Ovary (tissue), 9 donors: Measurements from ENCODE around the gene RNU2-63P. TPM values are rescaled to one million over a fixed set of nuclear protein-coding genes. Genes with fewer than 3 reads are reported as not detected.

Source experiments
- DNase-seq, 5 donors: peaks; one replicate each; pipeline ENCODE4 v3.0.0-alpha.2; 2019 to 2020
- H3K27ac ChIP-seq, 2 donors: fragments of 200-600 bp; one replicate each; pipeline versions ENCODE4 v1.5.1 to v1.8.0; 2019 to 2022
- H3K27me3 ChIP-seq: fragments of 200-600 bp; one replicate; pipeline ENCODE4 v1.8.0; 2022
- H3K36me3 ChIP-seq: fragments of 200-600 bp; sonication (generic); one replicate; pipeline ENCODE4 v1.5.1; 2019
- H3K4me1 ChIP-seq: one replicate; pipeline ENCODE4 v1.8.1; 2013; ENCODE audit warnings: mild to moderate bottlenecking, moderate library complexity; ENCODE audit not compliant: insufficient read depth
- H3K4me3 ChIP-seq: fragments of 200-600 bp; sonication (generic); one replicate; pipeline ENCODE4 v1.5.1; 2017
- H3K9me3 ChIP-seq, 2 donors: fragments of 200-600 bp in 1 of 2; sonication (generic) in 1 of 2; one replicate each; pipeline versions ENCODE4 v1.5.1 to v1.8.1; 2013 to 2019; ENCODE audit warnings: mild to moderate bottlenecking in 1 of 2, moderate library complexity in 1 of 2
- EP300 ChIP-seq: sonication (generic); formaldehyde crosslinking; IDR thresholded peaks from one replicate; pipeline ENCODE4 v1.6.1; 2017; ENCODE audit warnings: antibody characterized with exemption
- POLR2A ChIP-seq: fragments of 450-650 bp; IDR thresholded peaks from one replicate; pipeline ENCODE4 v1.6.1; 2017; ENCODE audit warnings: antibody characterized with exemption, mild to moderate bottlenecking, moderate library complexity
- WGBS, 3 donors: extraction: QIAGEN DNeasy Blood & Tissue Kit in 1 of 3; methylation state at CpG; one replicate each; pipeline versions ENCODE4 v1.1.5 to v1.1.7; 2013 to 2017; 5-methylcytosine and 5-hydroxymethylcytosine counted together
- intact Hi-C, 4 donors: fragments of 100-400 bp; cut with DNase I; formaldehyde crosslinking; loops; one replicate each; pipeline versions ENCODE4 v1.11.0 to v1.15.1; 2022 to 2023
- polyA plus RNA-seq, 2 donors: library from polyadenylated mRNA; stranded (reverse); fragments of 200-250 nt in 1 of 2; fragments of 350-450 nt in 1 of 2; fragmentation: Illumina TruSeq in 1 of 2; extraction: RNeasy Lipid Tissue Mini Kit (QIAGEN cat#74804) in 1 of 2; gene quantifications; one replicate each; pipeline ENCODE4 v1.2.3, GENCODE V29; 2013 to 2014
- total RNA-seq, 7 donors: library from RNA; depleted of rRNA in 2 of 7; stranded (reverse); fragments of >200 nt in 2 of 7; fragmentation: NEBNext Ultra II Directional in 3 of 7; extraction: Animal tissue kit (Norgen Biotek cat#: 25700) in 3 of 7; gene quantifications; one replicate each; pipeline versions ENCODE4 v1.1.0 to v1.2.4, GENCODE V29; 2016 to 2023
- TF ChIP-seq, protein P1 (sequence below), 3 donors: fragments of 450-650 bp in 2 of 3; fragments of 200-600 bp in 1 of 3; IDR thresholded peaks; one replicate each; pipeline versions ENCODE4 v1.5.1 to v1.8.0; 2016 to 2022; ENCODE audit warnings: antibody characterized with exemption in 3 of 3, mild to moderate bottlenecking in 1 of 3
- donor health status: DM: no; HTN: no; CAD: no; lungs with moderate emphysema.
- donor health status: DM: no; HTN: no; CAD: no.
- donor health status: Bipolar disorder and iron deficiency.
- donor health status: DM: yes; HTN: yes; CAD: no.
- donor health status: DM: no; HTN: no; CAD: no.
- donor health status: DM: yes; HTN: yes; CAD: no.

RNU2-63P gene
- total and polyA plus RNA-seq, 9 donors = 2.3 to 8.3 TPM; not detected in 7

DNA sequence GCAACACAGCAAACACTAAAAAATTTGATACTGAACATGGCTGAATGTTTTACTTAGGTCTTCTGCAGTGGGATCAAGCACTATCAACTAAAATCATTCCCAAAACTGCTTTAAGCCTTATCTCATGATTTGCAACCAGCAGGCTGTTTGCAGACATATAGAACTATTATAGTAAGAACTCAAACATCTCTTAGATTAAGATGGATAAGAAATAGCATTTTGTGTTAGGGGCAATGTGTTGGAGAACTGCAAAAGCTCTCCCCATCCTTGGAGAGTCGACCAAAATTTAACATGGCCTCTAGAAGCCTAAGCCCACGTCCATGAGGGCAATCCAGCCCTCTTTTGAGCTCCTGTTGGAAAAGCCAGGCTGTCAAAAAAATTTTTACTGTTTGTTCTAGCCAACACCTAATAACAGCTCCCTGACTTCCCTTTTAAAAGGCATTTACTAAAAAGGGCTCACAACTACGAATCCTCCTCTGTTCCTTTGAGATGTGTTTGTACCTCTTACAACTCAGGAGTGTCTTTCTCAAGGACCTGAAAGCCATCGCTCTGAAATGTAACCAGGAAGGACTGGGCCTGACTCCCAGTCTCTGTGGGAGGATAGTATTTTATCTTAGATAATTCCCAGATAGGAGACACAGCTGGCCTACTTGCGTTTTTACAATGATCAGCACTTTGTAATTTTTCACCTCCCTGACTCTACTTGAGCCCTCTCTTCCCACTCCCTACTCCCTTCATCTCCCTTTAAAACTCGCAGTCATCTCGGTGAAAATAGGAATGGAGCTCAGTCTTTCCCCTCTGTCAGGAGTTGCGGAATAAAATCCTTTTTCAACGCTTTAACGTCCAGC lies 37.8 kb upstream of the RNU2-63P start:
- H3K27me3 ChIP-seq = no peaks in the 10 kb centered on the region
- H3K4me3 ChIP-seq = peak overlapping the region; percentile 95
- no peak for DNase-seq
- H3K4me1 ChIP-seq = peaks cover 7% of the 10 kb centered on the region
- H3K36me3 ChIP-seq = no peaks in the 10 kb centered on the region
- 55 to 61% (median 56%) methylated on average over 10 of the region's 10 CpGs for WGBS, 3 donors
- H3K27ac ChIP-seq = peak overlapping the region in 1 of 2 donors; percentile 96
- TF ChIP-seq POLR2A (no peak), EP300 (no peak)
- TF ChIP-seq, protein P1, sequence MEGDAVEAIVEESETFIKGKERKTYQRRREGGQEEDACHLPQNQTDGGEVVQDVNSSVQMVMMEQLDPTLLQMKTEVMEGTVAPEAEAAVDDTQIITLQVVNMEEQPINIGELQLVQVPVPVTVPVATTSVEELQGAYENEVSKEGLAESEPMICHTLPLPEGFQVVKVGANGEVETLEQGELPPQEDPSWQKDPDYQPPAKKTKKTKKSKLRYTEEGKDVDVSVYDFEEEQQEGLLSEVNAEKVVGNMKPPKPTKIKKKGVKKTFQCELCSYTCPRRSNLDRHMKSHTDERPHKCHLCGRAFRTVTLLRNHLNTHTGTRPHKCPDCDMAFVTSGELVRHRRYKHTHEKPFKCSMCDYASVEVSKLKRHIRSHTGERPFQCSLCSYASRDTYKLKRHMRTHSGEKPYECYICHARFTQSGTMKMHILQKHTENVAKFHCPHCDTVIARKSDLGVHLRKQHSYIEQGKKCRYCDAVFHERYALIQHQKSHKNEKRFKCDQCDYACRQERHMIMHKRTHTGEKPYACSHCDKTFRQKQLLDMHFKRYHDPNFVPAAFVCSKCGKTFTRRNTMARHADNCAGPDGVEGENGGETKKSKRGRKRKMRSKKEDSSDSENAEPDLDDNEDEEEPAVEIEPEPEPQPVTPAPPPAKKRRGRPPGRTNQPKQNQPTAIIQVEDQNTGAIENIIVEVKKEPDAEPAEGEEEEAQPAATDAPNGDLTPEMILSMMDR (IDR thresholded peaks at IDR 0.05) = no peak
- intact Hi-C loops = loop anchor here in 1 of 4 donors (10.0 kb wide), 1 partner anchor 111 kb away; no protein-coding TSS in a partner anchor
- no peaks in the 10 kb centered on the region for H3K9me3 ChIP-seq

DNA sequence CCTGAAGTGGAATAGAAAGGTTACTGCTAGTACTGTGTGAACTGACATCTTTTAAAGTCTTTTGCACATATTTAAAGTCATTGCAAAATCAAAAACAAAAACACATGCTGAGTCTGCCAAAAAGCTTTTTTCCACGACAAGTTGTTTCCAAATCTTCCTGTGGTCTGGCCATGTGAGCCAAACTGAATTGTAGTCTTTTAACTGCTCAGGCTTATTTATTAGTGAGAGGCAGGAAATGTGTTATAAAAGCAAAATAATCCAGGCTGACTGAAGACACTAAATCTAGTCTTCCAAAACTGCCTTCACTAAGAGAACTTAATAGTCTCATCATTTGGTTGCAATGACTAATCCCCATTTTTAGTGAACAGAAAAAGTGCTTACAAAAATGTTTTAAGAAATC lies 36.9 kb upstream of the RNU2-63P start:
- Histone ChIP-seq H3K27me3 (no peaks in the 10 kb centered on the region), H3K4me1 (peaks cover 7% of the 10 kb centered on the region), H3K9me3 (no peaks in the 10 kb centered on the region), H3K36me3 (no peaks in the 10 kb centered on the region), H3K27ac (peak overlapping the region in 1 of 2 donors; percentile 14), H3K4me3 (no peak overlapping the region)
- peak in 1 of 5 donors; percentile 34 for DNase-seq
- intact Hi-C loops = loop anchor here in 1 of 4 donors (10.0 kb wide), 1 partner anchor 112 kb away; no protein-coding TSS in a partner anchor
- 2 to 3% (median 2%) methylated on average over 1 of the region's 1 CpG for WGBS, 3 donors
- TF ChIP-seq POLR2A (no peak), EP300 (no peak)
- TF ChIP-seq, protein P1 (IDR thresholded peaks at IDR 0.05) = no peak

DNA sequence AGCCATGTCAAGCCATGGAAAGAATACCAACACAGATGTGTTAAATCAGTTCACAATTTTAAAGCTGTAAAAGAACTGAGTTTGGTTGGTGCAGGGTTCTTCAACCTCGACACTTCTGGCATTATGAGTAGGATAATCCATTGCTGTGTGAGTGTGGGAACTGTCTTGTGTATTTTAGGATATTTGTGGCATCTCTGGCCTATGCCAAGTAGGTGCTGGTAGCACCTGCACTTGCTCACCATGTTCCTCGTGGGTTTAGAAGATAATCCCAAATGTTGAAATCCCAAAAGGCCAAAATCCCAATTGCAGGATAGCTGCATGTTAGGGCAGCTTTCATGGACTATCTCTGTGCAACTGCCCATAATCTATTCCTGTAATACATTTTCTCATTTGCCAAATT lies 35.4 kb upstream of the RNU2-63P start:
- H3K36me3 ChIP-seq = no peaks in the 10 kb centered on the region
- no peak for DNase-seq
- WGBS, 3 donors = 73 to 86% (median 82%) methylated on average over 2 of the region's 2 CpGs
- TF ChIP-seq, protein P1 (IDR thresholded peaks at IDR 0.05) = no peak
- TF ChIP-seq EP300 (no peak), POLR2A (no peak)
- H3K27me3 ChIP-seq = no peaks in the 10 kb centered on the region
- intact Hi-C loops = loop anchor here in 1 of 4 donors (10.0 kb wide), 1 partner anchor 113 kb away; no protein-coding TSS in a partner anchor
- no peak overlapping the region for H3K27ac ChIP-seq
- H3K4me3 ChIP-seq = no peak overlapping the region
- no peaks in the 10 kb centered on the region for H3K9me3 ChIP-seq
- H3K4me1 ChIP-seq = peaks cover 7% of the 10 kb centered on the region

DNA sequence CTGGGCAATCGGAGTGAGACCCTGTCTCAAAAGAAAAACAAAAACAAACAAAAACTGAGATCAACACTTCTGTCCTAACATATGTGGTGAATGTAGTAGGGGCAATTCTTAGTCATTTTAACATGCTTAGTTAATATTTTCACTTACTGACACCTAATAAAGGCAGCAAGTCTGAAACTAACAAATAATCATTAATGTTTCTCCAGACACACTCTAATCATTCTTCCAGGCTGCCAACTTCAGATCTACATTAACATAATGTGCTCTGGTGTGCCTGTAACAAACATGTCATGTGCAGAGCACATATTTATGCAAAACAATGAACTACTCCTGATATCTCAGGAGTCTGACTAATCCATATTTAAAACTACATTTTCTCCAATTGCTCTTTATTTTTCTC lies 33.3 kb upstream of the RNU2-63P start:
- peaks cover 5% of the 10 kb centered on the region for H3K4me1 ChIP-seq

More for the DNA sequence above, 33.3 kb upstream of the RNU2-63P start:
- DNase-seq = no peak
- Histone ChIP-seq H3K4me3 (no peak overlapping the region), H3K36me3 (no peaks in the 10 kb centered on the region), H3K27ac (no peak overlapping the region), H3K27me3 (no peaks in the 10 kb centered on the region), H3K9me3 (no peaks in the 10 kb centered on the region)
- intact Hi-C loops = loop anchor here in 1 of 4 donors (10.0 kb wide), 1 partner anchor 115 kb away; no protein-coding TSS in a partner anchor
- TF ChIP-seq EP300 (no peak), POLR2A (no peak)
- TF ChIP-seq, protein P1 (IDR thresholded peaks at IDR 0.05) = no peak
- 73 to 79% (median 78%) methylated on average over 1 of the region's 1 CpG for WGBS, 3 donors
